ENCODE data around the gene HOXA11.

- TF ChIP-seq CTCF (IDR thresholded peaks at IDR 0.05) = no peak
- TF ChIP-seq POLR2A (IDR thresholded peaks at IDR 0.05) = no peak
Measured at GRCh38 chr7:27173511-27173955, 11.5 kb downstream of the HOXA11 start.

All from heart left ventricle (tissue), 13 donors.